GM19239 (cell line): ENCODE data around the gene LUC7L2.
A peak's percentile ranks its signal among the peaks of the same experiment; 100 is the strongest.
"Not testable (repeated sequence)": the region's sequence is repeated elsewhere in the genome, so short reads cannot be mapped to it uniquely, and the experiment has no call there.

Experiments
- DNase-seq: peaks from one replicate; pipeline ENCODE4 v3.0.0; 2011; ENCODE audit warnings: low spot score; ENCODE audit not compliant: insufficient read length
- FAIRE-seq: peaks from 2 replicates; lab custom pipeline; 2011; peaks lifted over from hg19 to GRCh38; lab: Jason Lieb, UNC

Gene LUC7L2

DNA sequence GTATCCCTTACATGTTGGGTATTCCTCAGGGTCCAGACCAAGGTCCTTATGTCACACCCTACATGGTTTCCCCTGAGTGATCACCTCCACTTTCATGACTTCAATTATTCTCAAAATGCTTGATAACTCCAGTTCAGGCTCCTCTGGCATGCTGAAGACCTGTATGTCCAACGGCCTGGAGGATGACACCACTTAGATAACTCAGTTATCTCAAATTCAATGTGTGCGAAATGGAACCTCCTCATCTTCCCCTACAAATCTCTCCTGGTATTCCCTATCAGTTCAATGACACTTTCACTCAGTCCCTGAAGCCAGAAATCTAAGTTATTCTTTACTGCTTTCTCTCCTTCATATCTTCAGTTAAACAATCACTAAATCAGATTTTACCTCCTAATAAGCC lies 8.7 kb upstream of the LUC7L2 start:
- no peak for FAIRE-seq
- DNase-seq, result no peak

DNA sequence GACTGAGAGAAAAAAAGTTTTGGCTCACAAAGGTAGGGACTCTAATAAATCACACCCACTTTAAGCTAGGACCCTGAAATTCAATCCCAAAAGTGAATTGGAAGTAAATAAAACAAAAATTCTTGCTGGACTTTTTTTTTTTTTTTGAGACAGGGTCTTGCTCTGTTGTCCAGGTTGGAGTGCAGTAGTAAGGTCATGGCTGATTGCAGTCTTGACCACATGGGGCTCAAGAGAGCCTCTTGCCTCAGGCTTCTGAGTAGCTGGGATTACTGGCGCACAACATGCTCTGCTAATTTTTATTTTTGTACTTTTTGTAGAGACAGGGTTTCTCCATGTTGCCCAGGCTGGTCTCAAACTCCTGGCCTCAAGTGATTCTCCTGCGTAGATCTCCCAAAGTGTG lies 5.0 kb upstream of the LUC7L2 start:
- FAIRE-seq (no peak), DNase-seq (no peak)

DNA sequence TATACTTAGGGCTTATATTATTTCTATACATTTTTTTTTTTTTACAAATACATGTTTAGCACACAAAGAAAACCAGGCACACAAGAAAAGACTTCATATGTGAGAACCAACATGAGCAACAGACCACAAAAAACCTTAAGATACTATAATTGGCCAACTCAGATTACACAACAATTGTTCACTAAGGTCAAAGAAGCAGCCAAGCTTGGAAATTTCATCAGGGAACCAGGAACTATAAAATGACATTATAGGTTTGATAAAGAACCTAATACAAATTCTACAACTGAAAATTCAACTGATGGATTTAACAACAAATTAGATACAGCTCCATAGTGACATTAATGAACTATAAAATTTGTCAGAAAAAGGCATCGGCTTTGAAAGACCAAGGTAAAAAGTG lies 4.4 kb upstream of the LUC7L2 start:
- no peak for DNase-seq
- no peak for FAIRE-seq

DNA sequence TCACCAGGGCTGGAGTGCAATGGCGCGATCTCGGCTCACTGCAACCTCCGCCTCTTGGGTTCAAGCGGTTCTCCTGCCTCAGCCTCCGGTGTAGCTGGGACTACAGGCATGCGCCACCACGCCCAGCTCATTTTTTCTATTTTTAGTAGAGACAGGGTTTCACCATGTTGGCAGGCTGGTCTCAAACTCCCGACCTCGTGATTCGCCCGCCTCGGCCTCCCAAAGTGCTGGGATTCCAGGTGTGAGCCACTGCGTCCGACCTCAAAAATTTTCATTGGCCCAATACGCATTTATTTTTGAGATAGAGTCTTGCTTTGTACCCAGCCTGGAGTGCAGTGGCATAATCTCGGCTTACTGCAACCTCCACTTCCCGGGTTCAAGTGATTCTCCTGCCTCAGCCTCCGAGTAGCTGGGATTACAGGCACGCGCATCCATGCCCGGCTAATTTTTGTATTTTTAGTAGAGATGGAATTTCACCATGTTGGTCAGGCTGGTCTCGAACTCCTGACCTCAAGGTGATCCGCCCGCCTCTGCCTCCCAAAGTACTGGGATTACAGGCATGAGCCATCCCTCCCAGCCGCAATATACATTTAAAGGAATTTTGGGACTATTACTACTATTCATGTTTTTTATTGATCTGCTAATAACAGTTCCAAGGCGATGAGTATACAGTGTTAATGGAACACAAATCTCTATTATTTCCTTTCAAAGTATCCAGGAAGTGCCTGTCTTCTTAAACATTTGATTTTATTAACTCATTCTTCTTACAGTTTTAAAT lies 1.8 kb upstream of the LUC7L2 start:
- FAIRE-seq, result not testable (repeated sequence)

DNA sequence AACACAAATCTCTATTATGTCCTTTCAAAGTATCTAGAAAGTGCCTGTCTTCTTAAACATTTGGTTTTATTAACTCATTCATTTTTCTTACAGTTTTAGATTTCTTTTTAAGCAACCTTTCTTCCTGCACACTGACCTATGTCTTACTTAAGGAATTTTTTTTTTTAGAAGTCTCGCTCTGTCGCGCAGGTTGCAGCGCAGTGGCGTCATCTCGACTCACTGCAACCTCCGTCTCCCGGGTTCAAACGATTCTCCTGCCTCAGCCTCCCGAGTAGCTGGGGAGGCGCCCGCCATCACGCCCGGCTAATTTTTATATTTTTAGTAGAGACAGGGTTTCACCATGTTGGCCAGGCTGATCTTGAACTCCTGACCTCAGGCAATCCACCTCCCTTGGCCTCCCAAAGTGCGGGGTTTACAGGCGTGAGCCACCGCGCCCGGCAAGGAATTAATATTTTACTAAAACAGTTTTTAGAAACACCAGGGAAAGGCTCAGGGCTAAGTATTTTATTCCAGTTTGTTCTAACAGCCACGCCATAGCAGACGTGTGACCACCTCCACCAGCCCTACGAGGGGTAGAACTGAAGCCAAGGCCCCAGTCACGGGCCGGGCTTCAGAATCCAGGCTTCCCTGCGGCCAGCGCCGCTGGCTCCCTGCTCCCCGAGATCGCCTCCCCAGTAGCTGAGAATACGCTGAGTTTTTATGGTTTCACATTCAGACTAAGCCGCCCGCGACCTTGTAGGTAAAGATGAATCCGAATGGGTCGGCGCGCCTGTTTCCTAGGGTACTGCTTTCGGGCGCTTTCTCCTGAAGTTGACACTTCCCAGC lies 941 bp upstream of the LUC7L2 start:
- FAIRE-seq, result peak; percentile 39
- no peak for DNase-seq

More for the DNA sequence above, 1.8 kb upstream of the LUC7L2 start:
- not testable (repeated sequence) for DNase-seq

DNA sequence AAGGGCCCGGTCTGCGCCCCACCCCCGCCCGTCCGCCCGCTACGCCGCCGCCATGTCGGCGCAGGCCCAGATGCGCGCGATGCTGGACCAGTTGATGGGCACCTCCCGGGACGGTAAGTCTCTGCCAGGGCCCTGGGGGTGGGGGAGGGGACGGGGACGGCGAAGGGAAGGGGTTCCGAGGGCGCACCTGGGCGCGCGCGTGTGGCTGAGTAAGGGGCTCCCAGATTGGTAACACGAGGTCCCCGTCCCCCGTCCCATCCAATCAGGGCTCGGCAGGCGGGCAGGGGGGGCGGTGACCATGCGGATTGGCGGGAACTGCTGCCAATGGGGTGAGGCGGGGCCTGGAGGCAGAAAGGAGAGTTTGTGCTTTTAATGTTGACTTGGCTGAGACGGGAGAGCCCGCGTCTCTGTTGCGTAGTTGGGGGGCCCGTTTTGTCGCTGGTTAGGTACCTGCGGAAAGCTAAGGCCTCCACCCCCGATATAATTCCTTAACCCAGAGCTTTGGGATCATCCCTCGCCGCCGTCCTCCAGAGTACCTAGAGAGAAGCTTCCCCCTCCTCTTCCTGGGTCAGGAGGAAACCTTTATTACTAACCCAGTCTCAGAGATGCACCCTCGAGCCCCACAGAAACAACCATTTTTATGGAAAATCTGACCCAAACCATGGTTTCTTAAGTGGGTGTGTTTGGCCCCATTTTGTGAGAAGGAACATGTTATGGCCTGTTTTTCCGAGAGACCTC lies 685 bp downstream of the LUC7L2 start:
- FAIRE-seq, result peak; percentile 78
- DNase-seq, result peak; percentile 70

DNA sequence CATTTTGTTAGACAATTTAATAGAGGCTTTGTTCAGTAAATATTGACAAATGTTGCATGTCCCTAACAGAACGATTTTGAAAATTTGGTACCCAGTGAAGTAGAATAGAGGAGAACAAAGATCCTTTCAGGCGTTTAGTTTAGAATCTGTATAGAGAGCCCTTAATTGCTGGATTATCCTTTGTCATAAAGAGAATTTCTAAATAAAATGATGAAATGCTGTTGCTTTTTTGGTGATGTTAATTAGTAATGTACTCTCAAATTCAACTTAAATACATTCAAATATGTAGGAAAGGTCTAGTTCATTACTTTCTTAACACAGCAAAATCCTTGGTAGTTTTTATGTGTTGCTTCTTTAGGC lies 1.2 kb downstream of the LUC7L2 start:
- no peak for FAIRE-seq

DNA sequence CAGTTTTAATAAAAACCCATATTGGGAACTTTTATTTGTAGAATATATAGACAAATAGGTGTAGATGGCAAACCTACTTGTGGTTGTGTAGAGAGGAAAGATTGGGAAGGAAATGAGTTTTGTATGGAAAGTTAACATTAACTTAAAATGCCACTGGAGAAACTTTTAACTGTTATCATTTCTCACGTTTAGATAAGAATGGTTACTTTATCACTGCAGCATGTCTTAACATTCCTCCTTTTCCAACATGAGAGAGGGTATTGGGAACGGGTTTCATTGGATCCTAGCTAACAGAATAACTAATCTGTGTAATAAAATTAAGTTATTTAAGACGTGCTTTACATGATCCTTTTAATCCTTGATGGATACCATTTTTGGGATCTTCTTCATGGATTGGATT lies 1.8 kb downstream of the LUC7L2 start:
- peak; percentile 58 for FAIRE-seq
- DNase-seq, result no peak

More for the DNA sequence above, 1.2 kb downstream of the LUC7L2 start:
- DNase-seq, result no peak

DNA sequence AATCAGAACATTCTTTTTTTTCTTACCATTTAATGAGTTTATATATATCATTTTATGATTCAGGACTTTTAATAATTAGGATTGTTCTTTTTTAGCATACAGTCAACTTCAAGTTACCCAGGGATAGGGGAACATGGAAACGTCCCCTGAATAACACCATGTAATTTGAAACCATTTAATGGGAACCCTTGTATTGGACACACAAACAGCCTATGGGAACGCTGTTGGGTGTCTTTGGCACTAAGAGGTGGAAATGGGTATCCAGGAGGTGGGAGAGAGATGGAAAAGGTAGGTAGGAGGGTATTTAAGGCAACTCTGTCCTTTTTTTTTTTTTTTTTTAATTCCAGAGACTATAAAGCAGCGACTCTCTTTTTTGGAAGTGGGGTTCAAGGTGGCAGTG lies 2.6 kb downstream of the LUC7L2 start:
- DNase-seq (no peak), FAIRE-seq (no peak)

DNA sequence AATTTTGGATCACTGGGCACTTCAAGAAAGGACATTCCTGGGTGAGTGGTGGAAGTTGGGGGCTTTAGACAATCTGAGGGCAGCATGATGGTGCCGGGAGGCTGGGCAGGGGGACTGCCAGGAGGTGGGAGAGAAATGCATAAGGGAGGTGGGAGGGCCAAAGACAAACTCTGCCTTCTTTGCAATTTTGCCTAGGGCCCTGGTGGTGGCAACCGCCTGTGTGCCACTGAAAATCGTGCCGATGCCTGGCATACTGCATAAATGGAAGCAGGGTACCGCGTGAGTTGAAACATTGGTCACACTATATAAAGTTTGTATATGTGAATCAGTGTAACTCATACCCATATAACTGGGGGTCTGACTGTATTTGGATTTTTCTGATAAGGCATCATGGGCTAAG lies 3.3 kb downstream of the LUC7L2 start:
- no peak for FAIRE-seq

DNA sequence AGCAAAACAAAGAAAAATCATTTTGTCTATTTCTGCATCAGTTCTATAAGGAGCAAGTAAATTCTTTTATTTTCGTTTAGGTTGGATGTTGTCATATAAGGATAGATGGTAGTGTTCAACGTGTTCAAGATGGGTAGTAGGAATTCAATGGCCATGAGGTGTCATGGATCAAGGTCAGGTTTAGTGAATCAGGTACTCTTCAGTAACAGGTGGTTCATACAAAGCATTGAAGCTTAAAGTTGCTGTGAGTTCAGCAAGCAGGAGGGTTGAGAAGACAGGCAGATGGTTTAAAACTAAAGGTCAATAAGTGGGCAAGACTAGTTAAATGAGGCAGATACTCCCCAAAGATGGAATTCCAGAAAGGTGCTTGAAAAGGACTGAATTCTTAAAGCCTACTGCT lies 5.6 kb downstream of the LUC7L2 start:
- no peak for DNase-seq
- no peak for FAIRE-seq

More for the DNA sequence above, 3.3 kb downstream of the LUC7L2 start:
- DNase-seq, result no peak

DNA sequence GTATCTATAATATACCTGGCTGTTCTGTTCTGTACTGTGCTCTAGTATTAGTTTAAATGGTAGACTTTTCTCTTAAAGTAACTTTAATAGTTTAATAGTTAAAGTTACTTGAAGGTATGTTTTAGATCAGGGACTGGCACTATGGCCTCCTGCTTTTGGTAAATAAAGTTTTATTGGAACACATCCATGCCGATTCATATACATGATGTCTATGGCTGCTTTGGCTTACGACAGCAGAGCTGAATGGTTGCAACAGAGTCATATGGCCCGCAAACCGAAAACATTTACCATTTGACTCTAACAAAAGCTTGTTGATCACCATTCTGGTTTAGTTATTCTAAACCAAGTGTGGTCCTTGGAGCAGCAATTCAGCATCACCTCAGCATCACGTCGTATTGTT lies 6.7 kb downstream of the LUC7L2 start:
- DNase-seq, result no peak
- FAIRE-seq, result no peak

DNA sequence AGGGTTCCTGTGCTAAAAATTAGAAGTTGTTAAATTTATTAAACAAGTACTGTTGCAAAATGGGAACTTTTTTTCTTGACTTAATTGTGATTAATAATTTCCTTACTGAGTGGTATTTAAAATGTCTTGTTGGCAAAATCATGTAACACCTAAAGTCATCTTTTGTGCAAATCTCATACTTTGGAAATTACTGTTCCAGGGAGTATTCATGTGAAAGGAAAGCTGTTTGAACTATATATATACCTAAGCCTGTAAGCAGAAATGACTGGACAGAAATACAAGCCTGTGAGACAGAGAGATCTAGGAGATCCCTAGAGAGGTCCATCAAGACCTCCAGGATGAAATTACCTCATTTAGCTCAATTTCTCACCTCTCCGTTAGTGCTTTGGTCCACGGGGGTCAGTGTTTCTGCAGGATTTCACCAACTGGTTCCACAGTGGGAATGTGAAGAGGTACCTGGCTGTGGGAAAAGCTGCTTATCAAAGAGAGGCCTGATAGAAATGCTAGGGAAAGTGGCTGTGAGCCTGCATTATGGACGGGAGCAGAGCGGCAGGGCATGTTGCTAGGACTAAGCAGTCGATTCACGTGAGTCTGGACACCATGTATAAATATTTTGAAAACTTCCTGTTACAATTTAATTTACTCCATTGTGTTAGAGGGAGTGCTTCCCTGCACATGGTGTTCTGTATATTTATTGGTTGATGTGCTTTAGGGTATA lies 7.9 kb downstream of the LUC7L2 start:
- FAIRE-seq, result no peak
- no peak for DNase-seq

DNA sequence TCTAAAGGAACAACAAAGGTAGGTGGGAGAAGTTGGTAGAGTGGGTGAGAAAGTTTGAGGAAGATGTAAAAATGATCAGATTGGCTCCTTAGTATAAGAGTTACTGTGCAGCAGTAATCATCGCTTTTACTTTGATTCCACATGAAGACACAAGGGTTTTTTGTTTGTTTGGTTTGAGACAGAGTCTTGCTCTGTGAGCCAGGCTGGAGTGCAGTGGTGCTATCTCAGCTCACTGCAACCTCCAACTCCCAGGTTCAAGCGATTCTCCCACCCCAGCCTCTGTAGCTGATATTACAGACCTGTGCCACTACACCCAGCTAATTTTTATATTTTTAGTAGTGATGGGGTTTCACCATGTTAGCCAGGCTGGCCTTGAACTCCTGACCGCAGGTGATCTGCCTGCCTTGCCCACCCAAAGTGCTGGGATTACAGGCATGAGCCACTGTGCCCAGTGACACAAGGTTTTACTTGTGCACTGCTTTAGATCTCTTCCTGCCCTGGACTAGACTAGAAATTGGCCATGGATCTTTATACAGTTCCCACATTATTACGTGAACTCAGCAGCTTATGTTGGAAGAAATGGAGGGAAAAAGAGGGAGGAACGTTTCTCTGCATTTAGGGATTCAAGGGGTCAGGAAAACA lies 10.7 kb downstream of the LUC7L2 start:
- FAIRE-seq (no peak), DNase-seq (no peak)

DNA sequence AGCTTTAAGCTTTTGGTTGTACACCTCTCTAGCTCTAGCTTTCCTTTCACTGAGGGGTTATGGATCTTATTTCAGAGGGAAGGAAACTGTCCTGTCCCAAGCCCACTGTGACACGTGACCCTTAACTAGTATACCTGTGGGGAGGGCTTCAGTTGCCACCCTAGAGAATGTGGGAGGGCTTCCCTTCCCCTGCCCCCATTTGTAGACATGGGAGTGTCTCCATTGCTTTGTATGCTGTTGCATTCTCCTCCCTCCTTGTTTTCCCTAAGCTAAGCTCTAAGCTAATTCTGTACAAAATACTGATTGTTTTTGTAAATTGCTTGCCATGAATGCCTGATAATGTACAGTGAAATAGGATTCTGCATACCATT lies 11.2 kb downstream of the LUC7L2 start:
- FAIRE-seq (no peak), DNase-seq (no peak)

DNA sequence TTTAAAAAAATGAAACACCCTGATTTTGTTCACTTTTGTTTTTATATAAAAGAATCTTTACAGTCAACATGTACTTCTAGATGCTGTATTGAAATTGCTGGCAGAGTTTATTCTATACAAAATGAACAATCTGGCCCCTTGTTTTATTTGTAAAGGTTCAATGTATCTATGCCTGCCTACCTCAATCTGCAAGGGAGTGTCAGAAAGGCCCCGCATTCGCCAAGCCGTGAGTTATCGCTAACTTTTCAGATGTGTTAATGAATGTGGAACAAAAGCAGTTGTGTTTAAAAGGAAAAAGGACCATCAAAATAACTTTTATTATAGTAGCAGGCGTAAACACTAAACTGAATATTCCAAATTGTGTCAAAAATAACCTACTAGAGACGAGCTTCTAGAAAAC lies 14.6 kb downstream of the LUC7L2 start:
- FAIRE-seq (no peak), DNase-seq (no peak)

DNA sequence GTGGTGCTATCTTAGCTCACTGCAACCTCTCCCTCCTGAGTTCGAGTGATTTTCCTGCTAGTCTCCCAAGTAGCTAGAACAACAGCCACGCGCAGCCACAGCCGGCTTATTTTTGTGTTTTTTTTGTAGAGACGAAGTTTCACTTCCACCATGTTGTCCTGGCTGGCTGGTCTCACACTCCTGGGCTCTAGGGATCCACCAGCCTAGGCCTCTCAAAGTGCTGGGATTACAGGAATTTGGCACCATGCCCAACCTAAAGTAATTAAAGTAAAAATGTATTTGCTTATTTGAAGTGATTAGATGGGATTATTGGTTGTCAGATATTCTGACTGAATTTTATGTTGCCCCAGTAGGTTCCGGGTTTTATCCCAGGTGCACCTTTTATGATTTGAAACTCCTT lies 22.7 kb downstream of the LUC7L2 start:
- FAIRE-seq (no peak), DNase-seq (no peak)

DNA sequence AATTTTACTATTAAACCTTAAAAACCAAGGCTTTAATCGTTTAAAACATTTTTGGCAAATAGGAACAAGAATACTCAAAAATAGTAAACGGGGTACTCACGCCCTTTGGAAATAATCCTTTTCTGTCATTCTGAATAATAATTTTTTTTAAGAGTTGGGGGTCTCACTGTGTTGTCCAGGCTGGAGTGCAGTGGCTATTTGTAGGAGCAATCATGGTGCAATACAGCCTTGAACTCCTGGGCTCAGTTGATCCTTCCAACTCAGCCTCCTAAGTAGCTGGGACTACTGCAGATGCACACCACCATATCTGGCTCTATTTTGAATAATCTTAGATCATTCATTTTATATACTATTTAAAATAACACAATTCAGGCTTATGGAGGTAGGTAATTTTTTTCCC lies 24.9 kb downstream of the LUC7L2 start:
- DNase-seq (no peak), FAIRE-seq (no peak)

DNA sequence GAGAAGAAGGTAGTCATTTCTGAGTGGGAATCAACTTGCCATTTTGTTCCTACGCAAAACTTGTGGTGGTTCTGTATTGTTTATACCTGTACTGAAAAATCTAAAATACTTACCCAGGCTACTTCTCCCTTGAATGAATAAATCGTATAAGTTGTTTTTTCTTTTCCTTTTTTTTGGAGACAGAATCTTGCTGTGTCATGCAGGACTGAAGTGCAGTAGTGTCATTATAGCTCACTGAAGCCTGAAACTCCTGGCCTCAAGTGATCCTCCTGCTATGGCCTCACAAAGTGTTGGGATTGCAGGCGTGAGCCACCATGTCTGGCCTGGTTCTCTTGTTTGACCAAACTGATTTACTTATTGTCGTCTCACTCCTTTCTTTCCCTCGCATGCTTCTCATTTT lies 27.9 kb downstream of the LUC7L2 start:
- FAIRE-seq, result no peak
- DNase-seq, result no peak

DNA sequence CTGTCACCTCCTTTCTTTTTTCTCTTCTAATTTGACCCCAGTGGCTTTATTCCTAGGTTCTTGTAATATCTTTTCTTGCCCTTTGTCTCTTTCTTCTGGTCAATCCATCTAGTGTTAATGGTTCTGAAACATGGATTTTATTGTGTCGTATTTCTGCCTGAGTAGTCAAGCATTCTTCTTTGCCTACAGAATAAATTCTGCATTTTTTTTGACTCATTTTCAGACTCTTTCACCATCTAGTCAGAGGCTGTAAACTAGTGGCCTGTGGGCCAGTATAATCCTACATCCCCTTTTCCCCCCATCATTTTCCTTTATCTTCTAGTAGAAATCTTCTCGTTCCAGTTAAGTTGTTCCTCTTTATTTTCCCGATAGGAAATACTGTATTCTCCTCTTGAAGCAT lies 29.4 kb downstream of the LUC7L2 start:
- FAIRE-seq, result no peak
- no peak for DNase-seq
